H1 (cell line): Measurements from ENCODE around the gene ZNF644. TPM values are rescaled to one million over a fixed set of nuclear protein-coding genes. Genes with fewer than 3 reads are reported as not detected.

ENCODE experiments used
- CTCF ChIA-PET: fragments of 300-600 bp; sonication (Branson Sonifier 250); formaldehyde crosslinking; loops from one replicate; lab custom pipeline; 2021; ENCODE audit not compliant: partially characterized antibody; lab: Charles Lee
- POLR2A ChIA-PET: fragments of 300-600 bp; sonication (Branson Sonifier 250); formaldehyde crosslinking; loops from one replicate; lab custom pipeline; 2021; ENCODE audit warnings: inconsistent platforms; ENCODE audit not compliant: partially characterized antibody; lab: Charles Lee
- DNase-seq, 2 experiments: peaks; one replicate each; pipeline versions ENCODE4 v3.0.0 to v3.0.0-alpha.2; 2010 to 2022; ENCODE audit warnings: low spot score in 2 of 2, low read depth in 1 of 2, mixed read lengths in 1 of 2
- FAIRE-seq: peaks from 2 replicates; lab custom pipeline; 2011; peaks lifted over from hg19 to GRCh38; lab: Jason Lieb, UNC
- H2AFZ ChIP-seq: 2 replicates; pipeline ENCODE4 v1.8.1; 2012; ENCODE audit warnings: low read length, inconsistent platforms
- H2AK5ac ChIP-seq: 2 replicates; pipeline ENCODE4 v1.6.1; 2013; ENCODE audit warnings: low read depth, low read length
- H2BK120ac ChIP-seq: replicated peaks from 2 replicates; pipeline ENCODE3; 2013; ENCODE audit warnings: low read depth, low read length, inconsistent platforms
- H2BK12ac ChIP-seq: 2 replicates; pipeline ENCODE4 v1.6.1; 2013; ENCODE audit warnings: low read depth, low read length
- H2BK15ac ChIP-seq: 2 replicates; pipeline ENCODE4 v1.6.1; 2013; ENCODE audit warnings: low read length
- H2BK20ac ChIP-seq: 2 replicates; pipeline ENCODE4 v1.6.1; 2013; ENCODE audit warnings: low read length
- H2BK5ac ChIP-seq: 2 replicates; pipeline ENCODE4 v1.6.1; 2013; ENCODE audit warnings: low read depth, low read length
- H3K14ac ChIP-seq: 2 replicates; pipeline ENCODE4 v1.6.1; 2013; ENCODE audit warnings: inconsistent platforms; ENCODE audit not compliant: insufficient read length
- H3K18ac ChIP-seq: 2 replicates; pipeline ENCODE4 v1.6.1; 2013; ENCODE audit warnings: low read length; ENCODE audit errors: extremely low read depth
- H3K23ac ChIP-seq: 2 replicates; pipeline ENCODE4 v1.6.1; 2013; ENCODE audit warnings: inconsistent platforms; ENCODE audit not compliant: insufficient read length
- H3K23me2 ChIP-seq: 2 replicates; pipeline ENCODE4 v1.6.1; 2013; ENCODE audit warnings: low read depth, low read length
- H3K27ac ChIP-seq: 2 replicates; pipeline ENCODE4 v1.6.1; 2011; ENCODE audit warnings: low read depth, low read length, inconsistent platforms
- H3K27me3 ChIP-seq, 4 experiments: replicated peaks in 1 of 4; 1 replicate in 1 of 4; 2 replicates in 3 of 4; pipeline versions ENCODE4 v1.6.1 to v1.8.1; 2011 to 2013; ENCODE audit warnings: low read length in 3 of 4, mild to moderate bottlenecking in 3 of 4, inconsistent platforms in 2 of 4, mixed read lengths in 2 of 4, moderate library complexity in 1 of 4; ENCODE audit not compliant: control insufficient read depth in 3 of 4, insufficient read depth in 3 of 4; ENCODE audit errors: extremely low read depth in 1 of 4
- H3K36me3 ChIP-seq, 4 experiments: 2 replicates each; pipeline versions ENCODE4 v1.6.1 to v1.8.1; 2011 to 2013; ENCODE audit warnings: mild to moderate bottlenecking in 4 of 4, low read length in 3 of 4, moderate library complexity in 2 of 4, control low read depth in 1 of 4, inconsistent platforms in 1 of 4; ENCODE audit not compliant: insufficient read depth in 4 of 4, control insufficient read depth in 2 of 4
- H3K4ac ChIP-seq: replicated peaks from 2 replicates; pipeline ENCODE3; 2013; ENCODE audit warnings: low read length, low read depth, mixed read lengths, inconsistent platforms; ENCODE audit not compliant: insufficient read length
- H3K4me1 ChIP-seq, 4 experiments: replicated peaks in 1 of 4; 1 replicate in 1 of 4; 2 replicates in 3 of 4; pipeline versions ENCODE4 v1.6.1 to v1.8.1; 2011 to 2013; ENCODE audit warnings: low read length in 3 of 4, inconsistent platforms in 2 of 4, mixed read lengths in 1 of 4; ENCODE audit not compliant: insufficient read depth in 4 of 4, control insufficient read depth in 3 of 4
- H3K4me2 ChIP-seq, 2 experiments: 2 replicates each; pipeline versions ENCODE4 v1.6.1 to v1.8.1; 2011 to 2013; ENCODE audit warnings: low read depth in 2 of 2, low read length in 2 of 2, control low read depth in 1 of 2, inconsistent platforms in 1 of 2, mild to moderate bottlenecking in 1 of 2; ENCODE audit not compliant: insufficient read depth in 1 of 2
- H3K4me3 ChIP-seq, 4 experiments: fragments of 200-600, 300-600 bp in 1 of 4; sonication (generic), shearing (Covaris generic), sonication (Bioruptor Twin) in 1 of 4; 2 replicates each; pipeline versions ENCODE4 v1.5.1 to v1.8.1; 2011 to 2016; ENCODE audit warnings: low read length in 4 of 4, low read depth in 3 of 4, control low read depth in 2 of 4, inconsistent platforms in 2 of 4, mild to moderate bottlenecking in 2 of 4, mixed read lengths in 1 of 4, moderate library complexity in 1 of 4; ENCODE audit not compliant: insufficient read depth in 2 of 4; ENCODE audit errors: extremely low read depth in 1 of 4
- H3K56ac ChIP-seq: replicated peaks from 2 replicates; pipeline ENCODE3; 2013; ENCODE audit warnings: low read depth, mild to moderate bottlenecking, mixed read lengths, low read length, inconsistent platforms; ENCODE audit not compliant: insufficient read length
- H3K79me1 ChIP-seq: 2 replicates; pipeline ENCODE4 v1.6.1; 2013; ENCODE audit warnings: low read depth, low read length, control low read depth
- H3K79me2 ChIP-seq, 2 experiments: 2 replicates each; pipeline versions ENCODE4 v1.6.1 to v1.8.1; 2012 to 2013; ENCODE audit warnings: low read length in 2 of 2, mild to moderate bottlenecking in 2 of 2, inconsistent platforms in 1 of 2; ENCODE audit not compliant: insufficient read depth in 2 of 2, control insufficient read depth in 1 of 2
- H3K9ac ChIP-seq, 4 experiments: replicated peaks in 1 of 4; 1 replicate in 1 of 4; 2 replicates in 3 of 4; pipeline versions ENCODE4 v1.6.1 to v1.8.1; 2011 to 2013; ENCODE audit warnings: low read depth in 3 of 4, low read length in 3 of 4, control low read depth in 2 of 4, mild to moderate bottlenecking in 2 of 4, moderate library complexity in 2 of 4, inconsistent platforms in 1 of 4; ENCODE audit errors: extremely low read depth in 1 of 4
- H3K9me3 ChIP-seq, 2 experiments: 2 replicates each; pipeline versions ENCODE4 v1.6.1 to v1.8.1; 2012 to 2013; ENCODE audit warnings: mild to moderate bottlenecking in 2 of 2, moderate library complexity in 2 of 2, control low read depth in 1 of 2, inconsistent platforms in 1 of 2, low read depth in 1 of 2, low read length in 1 of 2, mixed read lengths in 1 of 2; ENCODE audit not compliant: insufficient read depth in 2 of 2
- H4K20me1 ChIP-seq, 2 experiments: replicated peaks in 1 of 2; 2 replicates each; pipeline versions ENCODE3 to v1.8.1; 2011 to 2013; ENCODE audit warnings: inconsistent platforms in 2 of 2, low read length in 2 of 2, mild to moderate bottlenecking in 1 of 2; ENCODE audit not compliant: insufficient read depth in 2 of 2, control insufficient read depth in 1 of 2
- H4K5ac ChIP-seq: 2 replicates; pipeline ENCODE4 v1.6.1; 2013; ENCODE audit warnings: low read length, low read depth, mixed read lengths, inconsistent platforms; ENCODE audit not compliant: insufficient read length
- H4K8ac ChIP-seq: 2 replicates; pipeline ENCODE4 v1.8.0; 2013; ENCODE audit warnings: mild to moderate bottlenecking, moderate library complexity, low read length, inconsistent platforms; ENCODE audit not compliant: insufficient read depth; ENCODE audit errors: extremely low read depth
- H4K91ac ChIP-seq: replicated peaks from 2 replicates; pipeline ENCODE3; 2013; ENCODE audit warnings: low read length, mixed read lengths, inconsistent platforms; ENCODE audit not compliant: insufficient read length
- ASH2L ChIP-seq: fragments of 200-600, 300-600 bp; sonication (generic); IDR thresholded peaks from one replicate; pipeline ENCODE4 v1.7.1; 2017; ENCODE audit warnings: low read length
- BCL11A ChIP-seq, 2 experiments: IDR thresholded peaks; one replicate each; pipeline ENCODE4 v1.6.1; 2011; ENCODE audit warnings: low read depth in 2 of 2, low read length in 2 of 2, mild to moderate bottlenecking in 2 of 2
- CTBP2 ChIP-seq: IDR thresholded peaks from 2 replicates; pipeline ENCODE4 v1.7.0; 2011; ENCODE audit warnings: borderline replicate concordance, mild to moderate bottlenecking, moderate library complexity, mixed read lengths, low read length; ENCODE audit not compliant: insufficient read depth, insufficient read length
- KDM1A ChIP-seq: fragments of 200-600, 300-600 bp; sonication (generic); IDR thresholded peaks from 2 replicates; pipeline ENCODE4 v1.7.1; 2016; ENCODE audit warnings: mild to moderate bottlenecking, low read length, borderline replicate concordance
- POLR2AphosphoS5 ChIP-seq: IDR thresholded peaks from 2 replicates; pipeline ENCODE4 v1.6.1; 2011; ENCODE audit warnings: low read depth, low read length
- SUZ12 ChIP-seq: fragments of 200-600 bp; sonication (generic); IDR thresholded peaks from 2 replicates; pipeline ENCODE4 v1.6.1; 2012; ENCODE audit warnings: mild to moderate bottlenecking, inconsistent platforms, low read length, moderate library complexity, mixed read lengths
- TBP ChIP-seq: IDR thresholded peaks from 2 replicates; pipeline ENCODE4 v1.6.1; 2011; ENCODE audit warnings: low read depth, low read length, improper control_type of control experiment
- YY1 ChIP-seq: IDR thresholded peaks from 2 replicates; pipeline ENCODE4 v1.6.1; 2011; ENCODE audit warnings: low read depth, mild to moderate bottlenecking, low read length
- polyA plus RNA-seq, 7 experiments: library from polyadenylated mRNA; depleted of rRNA in 3 of 7; stranded (reverse) in 5 of 7; unstranded in 2 of 7; fragments of >200 nt in 5 of 7; fragments of 200-250 nt in 2 of 7; gene quantifications; 1 replicate in 5 of 7; 2 replicates in 1 of 7; 4 replicates in 1 of 7; pipeline versions ENCODE4 v1.2.1 to v1.2.3, GENCODE V29; 2011 to 2013; ENCODE audit warnings: missing spikeins in 2 of 7, mixed read lengths in 2 of 7
- total RNA-seq: library from RNA; stranded (reverse); fragmentation: NEBNext Ultra II Directional; extraction: Animal tissue kit (Norgen Biotek cat#: 25700); gene quantifications from 2 replicates; pipeline ENCODE4 v1.2.1, GENCODE V29; 2021
- TF ChIP-seq, protein P1 (sequence below): IDR thresholded peaks from 2 replicates; pipeline ENCODE4 v1.6.1; 2012; ENCODE audit warnings: low read length, inconsistent platforms
- TF ChIP-seq, protein P2 (sequence below): IDR thresholded peaks from 2 replicates; pipeline ENCODE4 v1.6.1; 2012; ENCODE audit warnings: inconsistent platforms

ZNF644 gene
- total and polyA plus RNA-seq, 2 of the 8 experiments (the other 6 are each of a cell fraction or from before 2014, with no cell fraction given), result 14.5 to 93.5 TPM

GRCh38 chr1:91015794-91016550 lies 5.9 kb downstream of the ZNF644 start:
- no peak overlapping the region for H2BK120ac ChIP-seq
- no peak overlapping the region for H3K14ac ChIP-seq
- peaks cover 14 to 100% of the 10 kb centered on the region in 2 experiments for H3K79me2 ChIP-seq
- no peaks in the 10 kb centered on the region for H3K9me3 ChIP-seq
- H2AFZ ChIP-seq, result no peak overlapping the region
- ChIA-PET POLR2A (interaction anchor here (1.5 kb wide), 1 partner anchor 38 kb away, joined by 5 read pairs; no protein-coding TSS in a partner anchor), CTCF (interaction anchor here (0.9 to 2.6 kb wide), 3 partner anchors 57 to 150 kb away, joined by 3 to 22 read pairs (median 3); no protein-coding TSS in a partner anchor)
- peaks cover 0 to 17% (median 6%) of the 10 kb centered on the region in 4 experiments; a peak in 3 of 8 replicates for H3K36me3 ChIP-seq
- H3K56ac ChIP-seq, result no peak overlapping the region
- H2BK20ac ChIP-seq, result no peak overlapping the region
- H2BK12ac ChIP-seq, result no peak overlapping the region
- 0 out of 2 replicates have a peak overlapping the region, but pooled peaks have one; percentile 45 for H3K27ac ChIP-seq
- peaks cover 0 to 22% (median 6%) of the 10 kb centered on the region in 4 experiments; a peak in 4 of 7 replicates for H3K4me1 ChIP-seq
- no peak overlapping the region for H3K9ac ChIP-seq
- DNase-seq (no peak), FAIRE-seq (no peak)
- H3K4ac ChIP-seq, result no peak overlapping the region
- H3K18ac ChIP-seq, result no peak overlapping the region
- H4K20me1 ChIP-seq, result peaks cover 7 to 8% of the 10 kb centered on the region in 2 experiments
- H4K5ac ChIP-seq, result no peak overlapping the region
- H3K4me3 ChIP-seq, result peak overlapping the region in 1 of 4 experiments; percentile 18; a peak in 1 of 8 replicates
- no peaks in the 10 kb centered on the region; the same call in 1 of the 2 replicates for H3K23me2 ChIP-seq
- H3K23ac ChIP-seq, result no peak overlapping the region
- H4K8ac ChIP-seq, result no peak overlapping the region
- H2AK5ac ChIP-seq, result no peak overlapping the region
- H4K91ac ChIP-seq, result no peak overlapping the region
- no peak overlapping the region for H2BK15ac ChIP-seq
- H3K27me3 ChIP-seq, result no peaks in the 10 kb centered on the region
- peaks cover 3% of the 10 kb centered on the region; the same call in 1 of the 2 replicates for H3K79me1 ChIP-seq
- H2BK5ac ChIP-seq, result no peak overlapping the region
- peak overlapping the region; percentile 38 to 42; a peak in 3 of 4 replicates for H3K4me2 ChIP-seq
- TF ChIP-seq YY1, result no peak
- no peak for TF ChIP-seq SUZ12
- TF ChIP-seq, protein P1, sequence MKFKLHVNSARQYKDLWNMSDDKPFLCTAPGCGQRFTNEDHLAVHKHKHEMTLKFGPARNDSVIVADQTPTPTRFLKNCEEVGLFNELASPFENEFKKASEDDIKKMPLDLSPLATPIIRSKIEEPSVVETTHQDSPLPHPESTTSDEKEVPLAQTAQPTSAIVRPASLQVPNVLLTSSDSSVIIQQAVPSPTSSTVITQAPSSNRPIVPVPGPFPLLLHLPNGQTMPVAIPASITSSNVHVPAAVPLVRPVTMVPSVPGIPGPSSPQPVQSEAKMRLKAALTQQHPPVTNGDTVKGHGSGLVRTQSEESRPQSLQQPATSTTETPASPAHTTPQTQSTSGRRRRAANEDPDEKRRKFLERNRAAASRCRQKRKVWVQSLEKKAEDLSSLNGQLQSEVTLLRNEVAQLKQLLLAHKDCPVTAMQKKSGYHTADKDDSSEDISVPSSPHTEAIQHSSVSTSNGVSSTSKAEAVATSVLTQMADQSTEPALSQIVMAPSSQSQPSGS, result no peak
- TF ChIP-seq BCL11A (IDR thresholded peaks at IDR 0.05; ENCODE audit: low read depth in 2 of 2, low read length in 2 of 2), result no peak
- TF ChIP-seq TBP, result no peak
- TF ChIP-seq CTBP2, result no peak
- TF ChIP-seq ASH2L, result no peak
- TF ChIP-seq, protein P2, sequence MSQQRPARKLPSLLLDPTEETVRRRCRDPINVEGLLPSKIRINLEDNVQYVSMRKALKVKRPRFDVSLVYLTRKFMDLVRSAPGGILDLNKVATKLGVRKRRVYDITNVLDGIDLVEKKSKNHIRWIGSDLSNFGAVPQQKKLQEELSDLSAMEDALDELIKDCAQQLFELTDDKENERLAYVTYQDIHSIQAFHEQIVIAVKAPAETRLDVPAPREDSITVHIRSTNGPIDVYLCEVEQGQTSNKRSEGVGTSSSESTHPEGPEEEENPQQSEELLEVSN, result no peak
- no peak for TF ChIP-seq POLR2AphosphoS5
- TF ChIP-seq KDM1A, result no peak
